CD4-positive, alpha-beta T cell (primary cell): ENCODE data around the gene SGIP1. TPM values are rescaled to one million over a fixed set of nuclear protein-coding genes. Genes with fewer than 3 reads are reported as not detected.
A peak's percentile ranks its signal among the peaks of the same experiment; 100 is the strongest.

Experiments used
- ATAC-seq: fragments of 200-7000 bp; cut with Tn5 transposase; one replicate; pipeline ENCODE4 v1.10.0; 2022; ENCODE audit warnings: mild to moderate bottlenecking; ENCODE audit not compliant: poor library complexity
- CTCF ChIA-PET: fragments of 350-600 bp; sonication (Branson Sonifier 250); formaldehyde crosslinking; loops from one replicate; lab custom pipeline; 2021; ENCODE audit warnings: antibody characterized with exemption, inconsistent platforms; lab: Charles Lee
- POLR2A ChIA-PET: fragments of 350-600 bp; sonication (Branson Sonifier 250); formaldehyde crosslinking; loops from one replicate; lab custom pipeline; 2021; ENCODE audit warnings: antibody characterized with exemption, inconsistent platforms; lab: Charles Lee
- DNase-seq, 14 experiments: peaks; one replicate each; pipeline ENCODE4 v3.0.0-alpha.2; 2013 to 2020; ENCODE audit warnings: mixed read lengths in 2 of 14
- H3K27ac ChIP-seq, 2 donors: one replicate each; pipeline versions ENCODE4 v1.5.1 to v1.7.0; 2013; ENCODE audit warnings: low read length in 2 of 2, low read depth in 1 of 2, mild to moderate bottlenecking in 1 of 2
- H3K27me3 ChIP-seq, 2 experiments: 1 replicate in 1 of 2; 2 replicates in 1 of 2; pipeline versions ENCODE4 v1.6.1 to v1.7.0; 2013; ENCODE audit warnings: low read length in 2 of 2, control low read depth in 1 of 2, mild to moderate bottlenecking in 1 of 2, moderate library complexity in 1 of 2; ENCODE audit not compliant: insufficient read depth in 2 of 2, control insufficient read depth in 1 of 2
- H3K36me3 ChIP-seq: one replicate; pipeline ENCODE4 v1.6.1; 2013; ENCODE audit warnings: low read length, control low read depth; ENCODE audit not compliant: insufficient read depth
- H3K4me1 ChIP-seq: one replicate; pipeline ENCODE4 v1.6.1; 2013; ENCODE audit warnings: low read length, control low read depth; ENCODE audit not compliant: insufficient read depth
- H3K4me3 ChIP-seq: one replicate; pipeline ENCODE4 v1.5.1; 2013; ENCODE audit warnings: mild to moderate bottlenecking, low read length, moderate library complexity
- H3K9me3 ChIP-seq, 2 experiments: 1 replicate in 1 of 2; 2 replicates in 1 of 2; pipeline versions ENCODE4 v1.6.1 to v1.7.0; 2013; ENCODE audit warnings: low read length in 2 of 2, mild to moderate bottlenecking in 2 of 2, control low read depth in 1 of 2, moderate library complexity in 1 of 2; ENCODE audit not compliant: control insufficient read depth in 1 of 2, insufficient read depth in 1 of 2
- H3K27ac Mint-ChIP-seq: one replicate; pipeline ENCODE4 v1.8.0; 2020; ENCODE audit warnings: mixed read lengths
- H3K27me3 Mint-ChIP-seq: one replicate; pipeline ENCODE4 v1.8.0; 2021; ENCODE audit warnings: mixed read lengths
- H3K36me3 Mint-ChIP-seq: one replicate; pipeline ENCODE4 v1.8.0; 2021; ENCODE audit warnings: low read depth, mixed read lengths
- H3K4me1 Mint-ChIP-seq: one replicate; pipeline ENCODE4 v1.8.0; 2021; ENCODE audit warnings: low read depth, mixed read lengths
- H3K4me3 Mint-ChIP-seq: one replicate; pipeline ENCODE4 v1.8.0; 2020; ENCODE audit warnings: mild to moderate bottlenecking, mixed read lengths
- H3K9me3 Mint-ChIP-seq: one replicate; pipeline ENCODE4 v1.8.0; 2020; ENCODE audit warnings: mixed read lengths
- CTCF ChIP-seq: fragments of 200-600 bp; IDR thresholded peaks from one replicate; pipeline ENCODE4 v1.8.0; 2022; ENCODE audit warnings: antibody characterized with exemption, mild to moderate bottlenecking
- intact Hi-C, 2 experiments: fragments of 100-400 bp; cut with DNase I in 1 of 2; cut with micrococcal nuclease in 1 of 2; formaldehyde crosslinking; loops; one replicate each; pipeline versions ENCODE4 v1.15.1 to v1.9.0; 2023 to 2025; cut with DNase I, micrococcal nuclease
- total RNA-seq, 174 experiments: library from RNA in 2 of 174; stranded (reverse) in 2 of 174; gene quantifications; one replicate each; pipeline ENCODE4 v1.2.3 and lab custom pipeline; 2021 to 2026

The SGIP1 gene
- total RNA-seq, 2 experiments from 2014 or later = 0.84 TPM; not detected in 1

- DNase-seq (peak in 7 of 14 experiments; percentile 10 to 48 (median 33)), ATAC-seq (peak; percentile 82)
- intact Hi-C loops = loop anchor here (5.0 kb wide), 4 partner anchors 282 to 772 kb away; no protein-coding TSS in a partner anchor
- no peaks in the 10 kb centered on the region for H3K9me3 Mint-ChIP-seq
- CTCF ChIA-PET = no interaction called here
- H3K4me1 Mint-ChIP-seq = peaks cover 26% of the 10 kb centered on the region
- no peaks in the 10 kb centered on the region for H3K27me3 ChIP-seq
- no peaks in the 10 kb centered on the region for H3K36me3 ChIP-seq
- no peaks in the 10 kb centered on the region for H3K9me3 ChIP-seq
- H3K4me1 ChIP-seq = peaks cover 2% of the 10 kb centered on the region
- no peak for TF ChIP-seq CTCF
- H3K27ac ChIP-seq = no peak overlapping the region
- peak overlapping the region; percentile 7 for H3K4me3 Mint-ChIP-seq
- H3K4me3 ChIP-seq = no peak overlapping the region
- peaks cover 8% of the 10 kb centered on the region for H3K27me3 Mint-ChIP-seq
- peak overlapping the region; percentile 75 for H3K27ac Mint-ChIP-seq
- POLR2A ChIA-PET = no interaction called here
- H3K36me3 Mint-ChIP-seq = no peaks in the 10 kb centered on the region
These were observed 195.2 kb downstream of the SGIP1 start for GRCh38 chr1:66729119-66729518.

GRCh38 chr1:66729523-66729922 lies 195.6 kb downstream of the SGIP1 start:
- TF ChIP-seq CTCF = no peak
- intact Hi-C loops = loop anchor here (5.0 kb wide), 4 partner anchors 282 to 772 kb away; no protein-coding TSS in a partner anchor
- Mint-ChIP-seq H3K9me3 (no peaks in the 10 kb centered on the region), H3K27ac (peak overlapping the region; percentile 75), H3K36me3 (no peaks in the 10 kb centered on the region), H3K4me1 (peaks cover 26% of the 10 kb centered on the region), H3K27me3 (peaks cover 8% of the 10 kb centered on the region), H3K4me3 (no peak overlapping the region)
- no peak for DNase-seq
- Histone ChIP-seq H3K27me3 (no peaks in the 10 kb centered on the region), H3K36me3 (no peaks in the 10 kb centered on the region), H3K9me3 (no peaks in the 10 kb centered on the region), H3K27ac (no peak overlapping the region), H3K4me1 (peaks cover 2% of the 10 kb centered on the region), H3K4me3 (no peak overlapping the region)
- ATAC-seq = peak; percentile 16
- ChIA-PET POLR2A (no interaction called here), CTCF (no interaction called here)

- Histone ChIP-seq H3K4me1 (peaks cover 2% of the 10 kb centered on the region), H3K36me3 (no peaks in the 10 kb centered on the region), H3K9me3 (no peaks in the 10 kb centered on the region), H3K4me3 (no peak overlapping the region), H3K27me3 (no peaks in the 10 kb centered on the region), H3K27ac (no peak overlapping the region)
- ChIA-PET CTCF (no interaction called here), POLR2A (no interaction called here)
- Mint-ChIP-seq H3K36me3 (no peaks in the 10 kb centered on the region), H3K4me3 (no peak overlapping the region), H3K9me3 (no peaks in the 10 kb centered on the region), H3K27me3 (peaks cover 8% of the 10 kb centered on the region), H3K27ac (peak overlapping the region; percentile 13), H3K4me1 (peaks cover 26% of the 10 kb centered on the region)
- intact Hi-C loops = no loop called here
- TF ChIP-seq CTCF = no peak
- DNase-seq = no peak
- no peak for ATAC-seq
These were observed 196.5 kb downstream of the SGIP1 start for GRCh38 chr1:66730462-66730861.
